IPS-NIHi7 (cell line): ENCODE measurements around the gene POU6F1.

ENCODE experiments used
- DNase-seq: peaks from one replicate; pipeline ENCODE4 v3.0.0; 2012; ENCODE audit warnings: mixed read lengths; ENCODE audit errors: extremely low spot score

POU6F1 gene

DNA sequence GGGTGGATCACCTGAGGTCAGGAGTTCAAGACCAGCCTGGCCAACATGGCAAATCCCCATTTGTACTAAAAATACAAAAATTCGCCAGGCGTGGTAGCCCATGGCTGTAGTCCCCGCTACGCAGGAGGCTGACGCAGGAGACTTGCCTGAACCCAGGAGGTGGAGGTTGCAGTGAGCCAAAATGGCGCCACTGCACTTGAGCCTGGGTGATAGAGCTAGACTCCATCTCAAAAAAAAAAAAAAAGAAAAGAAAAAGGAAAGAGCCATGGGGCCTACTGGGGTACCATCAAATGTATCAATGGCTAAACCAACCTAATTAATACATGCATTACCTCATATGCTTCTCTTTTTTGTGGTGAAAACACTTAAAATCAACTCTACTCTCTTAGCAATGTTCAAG, 55.6 kb downstream of the POU6F1 start:
- DNase-seq: no peak

DNA sequence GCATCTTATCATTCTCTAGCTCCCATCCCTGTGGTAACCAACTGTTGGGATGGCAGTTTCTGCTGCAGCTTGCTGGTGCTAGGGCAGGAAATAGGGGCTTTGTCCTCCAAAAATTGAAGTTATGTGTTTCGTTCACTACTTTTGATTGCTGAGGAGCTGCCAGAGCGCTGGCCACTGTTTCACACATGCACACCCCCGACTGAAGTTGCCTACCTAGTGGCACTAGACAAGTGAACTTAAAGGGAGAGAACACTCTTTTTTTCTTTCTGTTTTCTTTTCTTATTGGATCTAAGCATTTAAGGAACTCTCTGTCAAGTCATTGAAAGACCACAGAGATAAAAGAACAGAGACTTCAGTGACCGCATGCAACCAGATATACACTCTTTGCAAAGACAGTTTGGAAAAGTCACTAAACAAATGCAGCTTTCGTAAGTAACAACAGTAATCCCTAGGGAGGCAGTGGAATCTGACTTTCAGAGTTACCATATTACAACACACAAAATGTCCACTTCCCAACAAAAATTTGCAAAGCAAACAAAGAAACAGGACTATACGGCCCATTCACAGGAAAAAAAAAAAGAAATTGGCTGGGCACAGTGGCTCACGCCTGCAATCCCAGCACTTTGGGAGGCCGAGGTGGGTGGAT, 56.9 kb downstream of the POU6F1 start:
- no peak for DNase-seq

DNA sequence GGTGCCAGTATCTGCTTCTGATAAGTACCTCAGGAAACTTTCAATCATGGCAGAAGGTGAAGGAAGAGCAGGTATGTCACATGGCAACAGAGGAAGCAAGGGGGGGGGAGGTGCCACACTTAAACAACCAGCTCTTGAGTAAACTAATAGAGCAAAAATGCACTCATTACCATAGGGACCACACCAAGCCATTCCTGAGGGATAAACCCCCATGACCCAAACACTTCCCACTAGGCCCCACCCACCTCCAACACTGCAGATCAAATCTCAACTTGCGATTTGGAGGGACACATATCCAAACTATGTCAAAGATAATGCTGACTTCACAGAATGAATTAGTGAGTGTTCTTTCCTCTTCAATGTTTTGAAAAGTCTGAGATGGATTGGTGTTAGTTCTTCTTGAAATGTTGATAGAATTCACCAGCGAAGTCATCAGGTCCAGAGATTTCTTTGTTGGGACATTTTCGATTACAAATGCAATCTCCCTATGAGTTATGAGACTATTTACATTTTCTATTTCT, 61.6 kb downstream of the POU6F1 start:
- no peak for DNase-seq

DNA sequence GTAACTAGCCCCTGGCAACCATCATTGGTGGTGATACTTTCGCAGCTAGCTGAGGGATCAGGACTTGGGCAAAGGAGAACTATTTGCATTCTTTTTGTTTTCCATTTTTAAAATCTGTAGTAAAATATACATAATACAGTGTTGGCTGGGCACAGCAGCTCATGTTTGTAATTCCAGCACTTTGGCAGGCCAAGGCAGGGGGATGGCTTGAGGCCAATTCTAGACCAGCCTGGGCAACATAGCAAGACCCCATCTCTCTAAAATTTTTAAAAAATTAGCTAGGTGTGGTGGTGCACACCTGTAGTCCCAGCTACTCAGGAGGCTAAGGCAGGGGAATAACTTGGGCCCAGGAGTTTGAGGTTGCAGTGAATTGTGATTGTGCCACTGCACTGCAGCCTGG, 64.9 kb downstream of the POU6F1 start:
- no peak for DNase-seq

DNA sequence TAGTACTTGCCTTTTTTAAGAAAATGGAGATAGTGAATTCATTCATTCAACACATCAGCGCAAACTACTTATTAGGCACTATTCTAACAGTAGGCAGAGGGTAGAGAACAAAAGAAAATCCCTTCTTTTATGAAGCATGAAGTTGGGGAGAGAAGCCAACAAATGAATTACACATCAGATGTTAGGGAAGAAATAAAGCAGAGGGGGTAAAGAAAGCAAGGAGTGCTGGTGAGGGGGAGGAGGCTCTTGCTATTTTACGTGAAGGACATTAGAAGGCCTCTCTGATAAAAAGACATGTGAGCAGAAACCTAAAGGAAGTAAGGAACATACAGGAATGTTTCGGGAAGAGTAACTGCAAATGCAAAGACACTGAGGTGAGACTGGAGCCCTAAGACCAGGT, 67.1 kb downstream of the POU6F1 start:
- no peak for DNase-seq

DNA sequence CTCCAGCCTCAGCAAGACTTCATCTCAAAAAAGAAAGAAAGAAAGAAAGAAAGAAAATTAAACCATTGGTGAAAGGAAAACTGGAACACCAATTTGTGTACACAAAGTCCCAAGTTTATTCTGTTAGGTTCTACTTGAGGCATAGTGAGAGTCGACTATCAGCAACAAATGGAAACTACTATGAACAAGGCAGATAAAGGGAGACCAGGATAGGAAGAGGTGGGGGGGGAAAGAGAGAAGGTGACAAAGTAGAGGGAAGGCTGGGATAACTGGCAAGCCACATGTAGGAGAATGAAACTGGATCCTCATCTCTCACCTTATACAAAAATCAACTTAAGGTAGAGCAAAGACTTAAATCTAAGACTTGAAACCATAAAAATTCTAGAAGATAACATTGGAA, 70.6 kb downstream of the POU6F1 start:
- no peak for DNase-seq

DNA sequence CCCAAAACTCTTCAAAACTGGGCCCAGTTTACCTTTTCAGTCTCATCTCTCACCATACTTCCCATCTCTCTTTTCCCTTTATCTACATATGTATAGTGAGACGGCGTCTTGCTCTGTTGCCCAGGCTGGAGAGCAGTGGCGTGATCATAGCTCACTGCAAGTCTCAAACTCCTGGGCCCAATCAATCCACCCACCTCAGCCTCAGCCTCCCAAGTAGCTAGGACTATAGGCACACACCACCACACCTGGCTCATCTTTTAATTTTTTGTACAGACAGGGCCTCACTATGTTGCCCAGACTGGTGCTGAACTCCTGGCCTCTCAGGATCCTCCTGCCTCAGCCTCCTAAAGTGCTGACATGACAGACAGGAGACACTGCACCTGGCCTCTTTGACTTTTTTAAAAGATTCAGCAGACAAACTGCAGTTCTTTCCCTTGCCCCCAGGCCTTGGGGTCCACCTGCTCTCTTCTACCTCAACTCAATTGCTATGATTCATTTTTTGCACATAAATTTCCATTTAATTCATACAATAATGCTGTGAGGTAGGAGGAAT, 78.5 kb downstream of the POU6F1 start:
- no peak for DNase-seq
